Right forelimb (tissue), 1 donor: ENCODE results near the gene SEMA5B.
A peak's percentile ranks its signal among the peaks of the same experiment; 100 is the strongest.

Experiments used
- DNase-seq: peaks from one replicate; pipeline ENCODE4 v3.0.0-alpha.2; 2018

SEMA5B gene

GRCh38 chr3:123054109-123054778 is 26.7 kb upstream of the SEMA5B start:
- no peak for DNase-seq

DNA sequence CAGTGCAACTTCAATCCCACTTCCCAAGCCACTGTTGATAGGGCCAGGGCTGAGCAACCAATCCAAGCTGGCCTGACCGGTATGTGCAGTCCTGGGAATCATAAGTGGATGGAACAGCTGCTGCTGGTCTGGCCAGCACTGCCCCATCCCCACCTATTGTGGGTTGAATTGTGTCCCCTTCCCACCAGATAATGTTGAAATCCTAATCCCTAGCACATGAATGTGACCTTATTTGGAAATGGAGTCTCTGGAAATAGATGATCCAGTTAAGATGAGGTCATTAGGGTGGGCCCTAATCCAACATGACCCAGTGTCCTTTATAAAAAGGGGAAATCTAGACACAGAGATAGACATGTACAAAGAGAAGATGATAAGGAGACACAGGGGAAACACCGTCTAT is 25.5 kb upstream of the SEMA5B start:
- no peak for DNase-seq

DNA sequence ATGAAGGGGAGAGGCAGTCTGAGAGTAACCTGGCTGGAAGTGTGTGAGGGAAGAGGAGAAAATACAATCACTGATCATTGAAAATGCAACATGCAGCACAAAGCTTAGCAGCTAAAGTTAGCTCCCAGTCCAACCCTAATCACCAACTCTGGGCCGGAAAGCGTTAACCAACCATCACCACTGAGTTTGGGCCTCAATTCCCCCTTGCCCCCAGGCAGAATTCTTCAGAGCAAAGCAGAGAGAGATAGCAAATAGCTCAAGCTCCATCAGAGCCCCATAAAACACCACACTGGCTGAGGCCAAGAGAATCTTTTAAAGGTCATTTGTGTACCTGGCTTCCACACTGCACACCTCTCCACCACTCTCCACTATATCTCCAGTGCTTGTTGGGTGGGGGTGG is 23.1 kb upstream of the SEMA5B start:
- no peak for DNase-seq

DNA sequence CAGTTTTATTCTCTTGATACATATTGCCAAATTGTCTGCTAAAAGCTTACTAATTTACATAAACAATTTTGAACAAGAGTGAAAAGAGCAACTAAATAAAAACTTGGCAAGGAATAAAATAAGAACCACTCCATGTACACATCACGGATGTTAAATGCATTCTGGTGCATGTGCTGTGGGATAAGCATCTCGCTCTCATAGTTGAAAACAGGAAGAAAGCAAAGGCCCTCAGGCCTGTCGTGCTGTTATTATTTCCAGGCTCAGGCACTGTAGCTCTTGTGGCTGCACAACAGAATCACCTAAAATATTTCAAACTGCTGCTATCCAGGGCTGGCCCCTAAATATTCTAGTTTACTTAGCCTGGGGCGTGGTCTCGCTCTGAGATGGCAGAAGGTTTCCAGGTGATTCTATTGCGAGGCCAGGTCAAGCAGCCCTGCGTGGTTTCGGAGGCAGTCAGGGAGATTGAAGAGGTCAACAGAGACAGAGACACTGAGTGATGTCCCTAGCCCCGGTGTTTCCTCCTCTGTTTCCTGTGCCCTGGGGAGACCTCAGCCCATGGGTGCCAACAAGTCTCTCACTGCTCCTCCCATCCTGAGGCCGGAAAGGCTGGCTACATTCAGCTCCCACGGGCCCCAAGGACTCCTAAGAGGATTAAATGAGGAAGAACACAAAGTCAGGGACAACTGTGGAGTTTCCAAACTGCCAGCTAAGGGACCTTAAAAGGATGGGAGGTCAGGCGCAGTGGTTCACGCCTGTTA is 21.1 kb upstream of the SEMA5B start:
- DNase-seq: no peak

DNA sequence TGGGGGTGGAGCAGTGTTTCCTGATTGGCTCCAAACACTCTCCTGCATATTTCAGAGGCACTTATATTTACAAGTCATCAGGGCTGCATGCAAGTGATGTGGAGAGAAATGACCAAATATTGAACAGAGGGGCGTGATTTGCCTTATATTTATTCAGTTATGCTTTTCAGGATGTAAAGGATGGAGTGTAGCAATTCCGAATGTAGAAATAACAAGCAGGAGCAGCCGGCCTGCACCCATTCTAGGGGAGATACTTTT is 19.4 kb upstream of the SEMA5B start:
- no peak for DNase-seq

DNA sequence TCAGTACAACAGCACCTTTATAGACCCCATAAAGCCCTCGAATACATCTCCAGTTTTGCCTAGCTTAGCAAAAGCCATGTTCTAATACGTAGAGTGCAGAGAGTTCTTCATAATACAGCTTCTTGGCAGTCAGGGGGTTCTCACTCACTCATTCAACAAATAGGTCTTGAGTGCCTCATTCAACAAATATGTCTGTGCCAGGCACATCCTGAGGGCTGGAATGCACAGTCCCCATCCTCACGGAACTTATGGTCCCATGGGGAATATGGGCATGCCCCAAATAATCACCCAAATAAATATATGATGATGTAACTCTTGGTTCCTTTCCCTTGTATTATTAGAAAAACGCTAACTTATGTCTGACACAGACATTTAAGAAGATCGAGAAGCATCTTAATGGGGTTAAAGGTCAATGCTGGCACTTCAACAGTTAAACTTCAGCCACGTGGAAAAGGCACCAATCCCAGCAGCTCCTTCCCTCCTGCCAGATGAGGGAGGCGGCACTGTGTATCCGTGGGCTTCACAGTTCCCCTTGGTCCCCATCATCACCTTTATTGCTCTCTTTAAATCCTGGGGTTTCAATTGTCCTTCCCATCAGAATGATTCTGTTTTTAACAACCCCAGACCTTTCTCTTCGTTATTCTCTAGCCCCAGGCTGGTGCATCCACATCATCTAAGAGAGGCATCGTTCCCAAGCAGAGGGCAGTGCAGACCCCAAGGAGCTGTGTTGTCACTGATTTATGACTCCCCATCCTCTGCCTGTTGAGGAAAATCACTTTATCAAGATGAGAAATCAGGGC is 18.9 kb upstream of the SEMA5B start:
- no peak for DNase-seq

- DNase-seq: no peak
These were observed 17.6 kb upstream of the SEMA5B start for GRCh38 chr3:123044981-123045763.

DNA sequence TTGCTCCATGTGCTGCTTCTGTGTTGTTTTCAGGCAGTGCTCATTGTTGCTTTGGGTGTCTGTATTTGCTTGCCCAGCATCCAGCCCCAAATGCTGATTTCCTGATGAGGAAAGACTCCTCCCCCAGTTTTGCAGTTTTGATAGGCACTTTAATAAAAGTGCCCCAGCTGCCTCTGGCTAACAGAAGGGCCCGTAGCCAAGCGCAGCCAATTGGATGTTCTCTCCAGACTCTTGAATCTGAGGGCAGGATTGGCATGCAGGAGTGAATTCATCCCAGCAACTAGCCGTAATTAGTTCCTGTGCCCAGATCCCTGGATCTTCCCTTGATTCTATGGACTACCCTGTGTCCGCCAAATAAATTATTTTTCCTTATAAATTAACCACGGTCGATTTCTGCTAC is 14.8 kb upstream of the SEMA5B start:
- DNase-seq: no peak

DNA sequence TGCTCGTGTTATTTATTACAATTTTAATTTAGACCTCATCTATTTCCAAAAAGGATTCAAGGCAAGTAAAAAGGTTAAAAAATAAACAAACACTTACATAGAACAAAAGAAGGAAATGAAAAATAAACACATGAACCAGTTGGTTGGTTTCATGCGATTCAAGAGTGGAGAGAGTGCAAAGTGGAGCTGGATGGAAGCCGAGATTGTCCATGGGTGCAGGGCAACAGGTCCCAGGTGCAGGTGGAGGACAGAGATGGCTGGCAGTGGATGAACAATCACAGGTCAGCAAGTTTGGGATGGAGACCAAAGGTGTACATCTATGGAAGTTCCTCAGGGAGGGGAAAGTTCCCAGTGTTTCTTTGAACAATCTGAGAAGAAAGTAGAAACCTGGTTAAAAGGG is 11.6 kb upstream of the SEMA5B start:
- no peak for DNase-seq

DNA sequence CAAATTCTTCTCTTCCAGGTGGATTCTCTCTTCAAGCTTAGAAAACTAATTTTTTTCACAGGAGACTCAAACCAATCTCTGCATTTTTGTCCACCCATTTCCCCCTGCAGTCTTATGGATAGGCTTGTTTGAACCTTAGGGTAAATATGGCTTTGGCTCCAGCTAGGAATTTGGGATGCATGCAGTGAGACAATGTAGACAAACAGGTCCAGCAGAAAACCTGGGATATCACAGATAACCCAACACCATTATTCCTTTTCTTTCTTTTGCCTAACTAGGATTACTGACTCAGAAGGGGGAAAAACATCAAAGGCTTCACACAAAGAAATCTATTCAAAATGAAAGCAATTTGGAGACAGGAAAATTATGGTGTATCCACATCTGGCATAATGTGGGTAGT is 11.2 kb upstream of the SEMA5B start:
- DNase-seq: no peak

DNA sequence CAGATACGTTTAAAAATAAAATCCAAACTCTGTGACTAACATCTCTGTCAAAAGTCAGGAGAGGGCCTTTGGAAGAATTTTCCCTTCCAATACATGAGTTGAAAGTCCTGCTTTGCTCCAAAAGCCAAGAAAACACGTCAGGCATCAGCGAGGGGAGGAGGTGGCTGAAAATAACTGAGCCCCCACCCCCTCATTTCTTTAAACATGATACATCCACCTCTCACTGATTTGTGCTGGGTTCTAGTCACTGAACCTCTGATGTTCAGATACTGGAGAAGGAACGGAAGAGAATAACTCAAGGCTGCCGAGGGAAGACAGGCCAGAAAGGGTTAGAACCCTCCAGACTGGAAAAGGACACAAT is 9.4 kb upstream of the SEMA5B start:
- no peak for DNase-seq

DNA sequence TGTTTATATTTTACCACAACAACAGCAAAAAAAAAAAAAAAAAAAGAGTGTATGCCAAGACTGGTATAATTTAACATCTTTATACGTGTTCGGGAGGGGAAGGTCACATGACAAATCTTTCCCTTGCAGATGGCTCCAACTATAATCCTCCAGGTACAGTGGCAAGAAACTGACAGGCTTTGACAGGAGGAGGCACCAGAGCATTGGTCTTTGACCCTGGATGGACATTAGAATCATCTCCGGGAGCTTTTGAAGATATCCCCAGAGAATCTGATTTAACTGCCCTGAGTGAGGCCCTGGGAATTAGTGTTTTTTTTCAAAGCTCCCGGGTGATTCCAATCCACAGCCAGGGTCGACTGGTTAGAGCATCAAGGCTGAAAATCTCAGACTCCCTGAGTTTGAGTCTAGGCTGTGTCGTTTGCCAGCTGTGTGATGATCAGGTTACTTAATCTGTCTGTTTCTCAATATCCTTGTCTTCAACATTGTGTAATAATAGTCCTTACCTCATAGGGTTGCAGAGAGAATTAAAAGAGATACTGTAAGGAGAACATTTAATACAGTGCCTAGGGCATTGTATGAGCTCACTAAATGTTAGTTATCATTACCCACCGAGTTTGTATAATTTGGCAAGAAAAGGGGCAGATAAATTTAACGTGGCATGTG is 8.9 kb upstream of the SEMA5B start:
- no peak for DNase-seq

GRCh38 chr3:123034996-123035395 is 7.4 kb upstream of the SEMA5B start:
- no peak for DNase-seq

DNA sequence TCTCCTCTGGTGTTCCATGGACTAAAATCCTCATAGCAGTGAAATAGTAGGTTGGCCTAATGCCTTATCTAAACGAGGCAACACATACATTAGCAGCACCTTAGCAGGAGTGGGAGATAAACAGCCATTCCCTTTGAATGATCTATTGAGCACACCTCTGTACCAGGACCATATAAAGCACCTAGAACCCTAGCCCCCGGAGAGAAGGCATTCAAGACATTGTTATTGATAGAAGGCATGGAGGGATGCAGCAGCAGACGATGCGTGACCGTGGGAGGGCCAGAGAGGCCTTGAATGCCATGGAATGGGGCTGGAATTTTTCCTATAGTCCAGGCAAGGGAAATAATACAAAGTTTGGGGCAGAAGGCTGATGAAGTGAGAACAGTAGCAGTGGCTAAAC is 6.6 kb upstream of the SEMA5B start:
- DNase-seq: no peak

- DNase-seq: no peak
These were observed 4.5 kb upstream of the SEMA5B start for GRCh38 chr3:123032057-123032456.

DNA sequence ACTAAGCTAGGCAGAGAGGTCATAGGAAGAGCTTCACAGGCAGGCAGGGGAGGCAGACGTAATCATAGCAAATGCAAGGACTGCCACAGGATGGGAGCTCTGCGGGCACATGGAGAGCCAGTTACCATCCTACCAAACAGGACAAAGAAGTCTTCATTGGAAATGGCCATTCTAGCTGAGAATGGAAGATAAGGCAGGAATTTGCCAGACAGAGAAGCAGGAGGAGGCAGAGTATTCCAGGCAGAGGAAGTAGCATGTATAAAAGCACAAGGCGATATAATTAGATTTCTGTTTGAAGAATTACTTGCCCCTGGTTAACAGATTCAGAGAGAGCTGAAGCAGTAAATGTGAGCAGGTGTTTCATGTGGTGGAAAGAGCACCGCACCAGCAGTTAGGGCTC is 3.5 kb upstream of the SEMA5B start:
- no peak for DNase-seq

GRCh38 chr3:123028233-123028828 is 768 bp upstream of the SEMA5B start:
- DNase-seq: peak; percentile 60

- peak; percentile 62 for DNase-seq
These were observed 835 bp downstream of the SEMA5B start for GRCh38 chr3:123026565-123027291.

- DNase-seq: peak; percentile 51
These were observed 1.7 kb downstream of the SEMA5B start for GRCh38 chr3:123025642-123026521.

GRCh38 chr3:123024056-123024455 is 3.5 kb downstream of the SEMA5B start:
- DNase-seq: no peak
